GM19397 (cell line): ENCODE measurements around the gene PEX14.
"Not testable (repeated sequence)": the region's sequence is repeated elsewhere in the genome, so short reads cannot be mapped to it uniquely, and the experiment has no call there.

Experiments used
- ATAC-seq: cut with Tn5 transposase; IDR thresholded peaks from one replicate; pipeline ENCODE4 v1.9.1; 2021; ENCODE audit warnings: mild to moderate bottlenecking, moderate library complexity; ENCODE audit not compliant: unreplicated experiment

Gene PEX14

DNA sequence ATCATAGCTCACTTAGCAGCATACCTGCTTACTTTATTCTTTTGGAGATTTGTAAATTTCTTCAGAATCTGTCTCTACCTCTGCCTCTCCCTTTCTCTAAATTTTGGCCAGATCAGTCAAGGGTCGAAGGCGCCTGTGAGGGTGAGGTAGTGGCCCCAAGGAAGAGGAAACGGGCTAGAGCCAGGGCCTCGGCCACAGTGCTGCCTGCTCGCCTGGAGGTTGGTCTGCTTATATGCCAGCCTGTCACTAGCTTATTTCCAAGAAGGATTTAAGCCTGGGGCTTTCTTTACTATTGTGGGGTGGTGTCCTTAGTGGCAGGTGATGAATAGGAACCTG lies 19.6 kb downstream of the PEX14 start:
- ATAC-seq: no peak

DNA sequence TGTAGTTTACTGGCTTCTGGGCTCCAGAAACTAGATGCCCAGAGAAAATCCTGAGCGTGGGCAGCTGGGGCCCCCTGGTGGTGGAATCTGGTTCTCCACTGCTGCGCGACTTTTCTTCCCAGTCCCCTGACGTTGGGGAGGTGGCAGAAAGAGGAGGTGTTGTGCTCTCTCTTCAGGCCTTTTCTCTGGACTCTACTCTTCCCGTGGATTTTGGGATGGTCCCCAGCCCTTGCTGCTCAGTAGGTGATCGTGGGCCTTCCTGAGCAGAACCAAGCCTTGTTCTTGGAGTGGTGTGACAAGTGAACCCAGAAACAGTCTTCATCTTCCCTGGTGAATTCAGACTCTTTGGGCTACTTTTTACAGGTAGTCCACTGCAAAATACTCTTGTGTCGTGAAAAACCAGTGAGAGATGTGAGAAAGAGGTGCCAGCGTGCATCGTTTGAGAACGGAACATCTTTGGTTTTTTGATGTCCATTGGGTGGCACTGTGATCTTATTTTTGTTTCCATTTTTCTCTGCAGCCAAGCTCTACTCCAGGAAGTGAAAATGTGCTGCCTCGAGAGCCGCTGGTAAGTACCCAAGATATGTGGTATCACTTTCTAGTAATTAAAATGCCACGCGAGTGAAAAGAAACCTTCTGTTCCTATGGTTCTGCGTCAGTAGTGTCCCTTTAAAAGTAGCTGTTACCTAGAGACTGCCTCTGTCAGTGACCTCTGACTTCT lies 20.2 kb downstream of the PEX14 start:
- peak; percentile 66 for ATAC-seq

DNA sequence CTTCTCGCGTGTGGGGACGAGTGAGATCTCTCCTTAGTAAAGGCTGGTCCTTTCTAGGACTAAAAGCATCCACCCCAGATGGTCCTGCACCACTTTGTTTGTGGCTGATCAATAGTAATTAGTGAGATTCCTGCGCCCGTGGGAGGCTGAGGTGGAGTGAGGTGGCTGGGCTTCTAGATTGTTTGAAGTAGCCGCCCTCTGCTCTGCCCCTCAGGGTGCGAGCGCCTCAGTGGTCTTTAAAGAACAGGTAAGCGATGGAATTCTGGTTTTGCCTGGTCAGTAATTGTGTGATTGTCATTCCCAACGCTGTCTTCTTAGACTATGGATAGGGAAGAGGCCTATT lies 20.7 kb downstream of the PEX14 start:
- ATAC-seq: no peak

- no peak for ATAC-seq
These were observed 21.2 kb downstream of the PEX14 start for GRCh38 chr1:10495952-10496351.

- ATAC-seq: no peak
These were observed 22.4 kb downstream of the PEX14 start for GRCh38 chr1:10497109-10497508.

DNA sequence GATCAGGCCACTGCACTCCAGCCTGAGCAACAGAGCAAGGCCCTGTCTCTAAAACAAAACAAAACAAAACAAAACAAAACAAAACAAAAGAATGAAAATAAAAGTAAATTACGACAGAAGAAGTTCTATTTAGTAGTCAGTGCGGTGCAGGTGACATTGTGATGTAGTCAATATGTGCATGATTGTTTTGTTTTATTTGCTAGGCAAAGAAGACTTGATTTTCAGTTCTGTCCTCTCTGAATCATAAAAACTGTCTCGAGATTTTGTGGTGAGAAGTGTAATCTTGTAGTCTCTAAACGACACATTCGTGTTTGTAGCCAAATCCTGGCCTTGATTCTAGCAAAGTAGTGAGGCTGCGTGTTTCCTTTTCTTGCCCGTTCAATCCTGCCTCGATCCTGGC lies 23.5 kb downstream of the PEX14 start:
- no peak for ATAC-seq

DNA sequence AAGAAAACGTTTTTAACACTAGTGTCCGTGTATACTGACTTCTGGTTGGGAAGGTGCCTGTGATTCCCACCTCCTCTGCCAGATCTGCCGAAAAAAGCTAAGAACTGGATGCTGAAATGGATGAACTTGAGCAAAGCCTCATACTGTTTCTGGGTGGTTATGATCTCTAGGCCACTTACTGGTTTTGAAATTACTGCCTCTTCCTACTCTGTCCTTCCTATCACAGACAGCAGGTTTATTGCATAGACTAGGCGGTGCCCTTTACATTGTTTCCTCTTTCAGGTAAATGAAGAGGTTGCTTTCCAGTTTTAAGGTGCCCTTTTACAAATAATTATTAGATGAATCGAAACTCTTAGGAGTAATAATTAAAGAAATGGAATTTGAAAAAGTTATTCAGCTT lies 27.5 kb downstream of the PEX14 start:
- ATAC-seq: no peak

GRCh38 chr1:10504249-10504648 lies 29.5 kb downstream of the PEX14 start:
- ATAC-seq: no peak

GRCh38 chr1:10506046-10506676 lies 31.4 kb downstream of the PEX14 start:
- not testable (repeated sequence) for ATAC-seq

DNA sequence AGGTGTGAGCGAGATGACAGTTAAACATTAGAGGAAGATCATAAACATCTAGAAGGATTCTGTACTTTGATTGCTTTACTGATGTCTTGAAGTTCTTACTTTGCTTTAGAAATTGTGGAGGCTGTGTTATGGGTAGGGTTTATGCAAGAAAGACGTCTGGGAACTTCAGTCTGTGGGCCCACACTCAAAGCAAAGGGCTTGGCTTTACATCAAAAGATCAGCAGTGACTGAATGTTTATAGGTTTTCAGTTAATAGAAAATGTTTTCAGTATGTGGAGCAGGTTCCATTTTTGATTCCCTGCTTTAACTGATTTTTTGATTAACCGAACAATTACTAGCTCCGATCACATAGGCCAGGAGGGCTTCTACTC lies 31.9 kb downstream of the PEX14 start:
- no peak for ATAC-seq

- no peak for ATAC-seq
These were observed 32.5 kb downstream of the PEX14 start for GRCh38 chr1:10507111-10507879.

GRCh38 chr1:10508511-10508951 lies 33.8 kb downstream of the PEX14 start:
- ATAC-seq: no peak

DNA sequence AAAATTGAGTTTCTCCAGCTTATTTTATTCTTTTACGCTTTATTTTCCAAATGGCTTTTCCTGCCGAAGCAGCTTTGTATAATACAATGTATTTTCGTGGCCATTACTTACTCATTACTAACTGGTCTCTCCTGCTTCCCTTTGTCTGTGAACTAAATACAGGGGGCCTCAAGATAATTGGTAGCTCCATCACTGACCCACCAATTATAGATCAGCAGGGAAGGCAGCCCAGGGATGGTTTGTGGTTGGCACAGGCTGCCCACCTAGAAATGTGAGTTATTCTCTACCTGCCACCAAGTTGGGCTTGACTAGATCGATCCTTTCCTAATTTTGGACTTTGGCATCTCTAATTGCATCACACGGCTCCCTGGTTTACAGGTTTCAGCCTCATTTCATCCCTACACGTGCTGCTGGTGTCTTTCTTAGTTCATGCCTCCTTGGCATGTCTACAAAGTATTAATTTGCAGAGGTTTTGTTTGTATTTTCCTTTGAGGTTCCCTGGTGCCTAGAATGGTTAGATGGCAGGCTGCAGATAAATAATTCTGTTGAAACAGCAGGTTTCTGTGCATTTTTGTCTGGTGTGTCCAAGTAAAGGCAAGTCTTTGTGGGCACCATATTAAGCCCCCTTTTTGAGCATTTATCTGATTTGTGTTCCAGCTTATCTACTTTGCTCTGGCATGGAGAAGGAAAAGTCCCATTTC lies 35.2 kb downstream of the PEX14 start:
- no peak for ATAC-seq

DNA sequence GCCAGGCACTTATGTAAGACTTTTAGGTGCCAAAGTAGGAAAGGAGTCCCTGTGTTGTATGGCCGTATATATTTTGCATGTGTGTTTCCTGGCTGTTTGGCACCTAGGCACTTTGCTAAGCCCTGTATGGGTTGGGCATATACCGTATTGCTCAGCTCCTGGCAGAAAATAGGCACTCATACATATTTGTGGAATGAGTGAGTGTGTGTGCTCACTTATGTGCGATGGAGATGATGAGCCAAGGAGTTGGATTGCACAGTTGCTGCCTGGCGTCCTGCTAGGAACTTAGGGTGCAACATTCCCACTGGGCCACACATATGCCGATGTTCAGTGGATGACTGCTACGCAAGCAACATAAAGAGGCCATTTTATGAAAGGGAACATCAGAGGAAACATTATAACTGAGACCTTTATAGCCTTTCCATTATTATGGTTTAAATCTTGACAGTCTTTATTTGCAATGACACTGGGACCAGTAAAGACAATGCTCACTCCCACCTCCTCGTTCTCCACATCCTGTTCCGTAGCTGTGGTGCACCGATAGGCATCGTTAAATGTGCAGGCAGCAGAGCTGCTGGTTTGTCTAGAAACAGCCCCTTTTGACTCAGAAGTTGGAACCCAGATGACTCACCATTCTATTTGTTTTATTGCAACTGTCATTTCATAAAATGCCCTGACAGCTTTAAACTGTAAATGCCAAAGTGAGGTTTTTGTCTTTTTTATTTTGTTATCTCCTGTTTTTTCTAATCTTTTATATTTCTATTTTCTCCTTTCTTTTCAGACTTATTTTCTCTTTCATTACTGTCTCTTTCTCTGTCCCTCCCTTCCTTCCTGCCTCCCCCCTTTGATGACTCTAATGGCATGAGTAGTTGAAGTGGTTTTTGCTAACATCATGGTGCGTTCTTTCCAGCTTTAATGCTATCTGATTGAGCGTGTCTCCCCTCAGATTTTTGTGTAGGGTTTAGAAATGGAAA lies 36.1 kb downstream of the PEX14 start:
- peak; percentile 73 for ATAC-seq

DNA sequence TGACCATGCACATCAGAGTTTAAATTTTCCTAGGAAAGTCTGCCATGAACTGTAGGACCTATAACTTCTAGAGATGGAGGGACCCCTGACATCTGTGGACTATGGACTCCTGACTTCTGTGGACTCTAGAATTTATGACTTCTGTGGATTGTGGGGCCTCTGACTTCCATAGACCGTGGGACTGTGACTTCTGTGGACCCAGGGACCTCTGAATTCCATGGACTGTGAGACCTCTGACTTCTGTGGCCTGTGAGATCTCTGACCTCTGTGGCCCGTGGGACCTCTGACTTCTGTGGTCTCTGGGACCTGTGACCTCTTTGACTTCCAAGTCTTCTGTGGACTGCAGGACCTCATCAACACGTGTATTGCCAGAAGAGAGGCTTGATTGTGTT lies 36.7 kb downstream of the PEX14 start:
- no peak for ATAC-seq

DNA sequence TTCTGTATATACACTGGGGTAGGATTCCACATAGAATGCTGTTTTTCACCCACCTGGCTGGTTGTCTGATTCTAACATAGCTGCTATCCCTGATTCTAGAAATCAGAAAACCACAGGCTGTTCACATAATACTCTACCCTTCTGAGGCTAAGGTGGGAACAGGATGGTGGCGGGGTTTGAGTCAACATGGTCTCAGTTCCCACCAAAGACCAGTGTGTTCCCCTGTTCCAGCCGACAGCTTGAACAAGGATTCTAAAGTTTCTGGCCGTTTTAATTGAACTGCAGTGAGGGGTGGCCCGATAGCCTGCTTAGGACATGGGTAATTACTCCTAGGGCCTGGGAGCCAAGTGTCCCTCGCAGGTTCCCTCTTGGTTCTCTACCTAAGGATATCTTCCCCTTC lies 38.4 kb downstream of the PEX14 start:
- ATAC-seq: no peak

- ATAC-seq: no peak
These were observed 39.9 kb downstream of the PEX14 start for GRCh38 chr1:10514490-10515235.

DNA sequence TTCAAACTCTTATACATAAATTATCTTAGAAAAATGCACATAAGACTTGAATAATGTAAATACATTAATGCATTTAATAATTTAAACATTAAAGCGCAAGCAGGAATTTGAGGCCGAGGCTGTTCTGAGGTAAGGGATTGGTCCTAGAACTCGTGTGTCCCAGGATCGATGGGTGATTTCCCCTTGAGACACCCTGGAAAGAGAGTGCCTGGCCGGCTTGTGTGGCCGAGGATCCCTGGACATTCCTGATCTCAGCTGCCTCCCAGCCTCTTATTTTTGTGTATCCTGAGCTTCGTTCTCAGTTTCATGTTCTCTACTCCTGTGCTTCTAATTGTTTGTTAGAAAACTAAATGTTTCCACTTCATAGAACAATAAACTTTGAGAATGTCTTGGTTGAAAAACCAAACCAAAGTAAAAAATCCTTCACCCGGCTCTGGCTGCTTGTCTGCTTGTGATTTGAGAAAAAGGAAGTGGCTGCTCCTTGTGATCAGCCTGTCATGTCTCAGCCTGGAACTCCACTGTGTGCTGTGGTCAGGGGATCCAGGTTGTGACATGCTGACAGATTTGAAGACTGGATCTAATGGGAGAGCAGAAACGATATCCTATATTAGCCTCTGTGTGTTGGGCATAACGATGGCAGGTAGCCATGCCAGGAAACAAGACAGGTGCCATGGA lies 40.7 kb downstream of the PEX14 start:
- ATAC-seq: no peak
